ENCODE measurements around the gene BMP10. TPM values are rescaled to one million over a fixed set of nuclear protein-coding genes. Genes with fewer than 3 reads are reported as not detected.

BMP10 gene
- total and polyA plus RNA-seq, 2 of the 13 experiments (the other 11 are each of a cell fraction or from before 2014, with no cell fraction given) = not detected

DNA sequence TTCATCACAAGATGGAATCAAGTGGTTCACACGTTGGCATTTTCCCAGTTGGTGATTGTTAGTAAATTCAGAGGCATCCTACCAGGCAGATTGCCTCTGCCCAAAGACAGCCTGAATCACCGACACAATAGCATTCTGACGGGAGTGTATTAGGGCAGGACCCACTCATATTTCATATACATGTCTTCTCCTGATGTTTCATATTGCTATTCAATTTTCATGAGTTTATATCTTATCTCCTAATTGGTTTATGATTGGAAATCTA, 14.5 kb upstream of the BMP10 start:
- WGBS (ENCODE audit: low lambda C conversion rate) = 35% methylated on average over 3 of the region's 3 CpGs

DNA sequence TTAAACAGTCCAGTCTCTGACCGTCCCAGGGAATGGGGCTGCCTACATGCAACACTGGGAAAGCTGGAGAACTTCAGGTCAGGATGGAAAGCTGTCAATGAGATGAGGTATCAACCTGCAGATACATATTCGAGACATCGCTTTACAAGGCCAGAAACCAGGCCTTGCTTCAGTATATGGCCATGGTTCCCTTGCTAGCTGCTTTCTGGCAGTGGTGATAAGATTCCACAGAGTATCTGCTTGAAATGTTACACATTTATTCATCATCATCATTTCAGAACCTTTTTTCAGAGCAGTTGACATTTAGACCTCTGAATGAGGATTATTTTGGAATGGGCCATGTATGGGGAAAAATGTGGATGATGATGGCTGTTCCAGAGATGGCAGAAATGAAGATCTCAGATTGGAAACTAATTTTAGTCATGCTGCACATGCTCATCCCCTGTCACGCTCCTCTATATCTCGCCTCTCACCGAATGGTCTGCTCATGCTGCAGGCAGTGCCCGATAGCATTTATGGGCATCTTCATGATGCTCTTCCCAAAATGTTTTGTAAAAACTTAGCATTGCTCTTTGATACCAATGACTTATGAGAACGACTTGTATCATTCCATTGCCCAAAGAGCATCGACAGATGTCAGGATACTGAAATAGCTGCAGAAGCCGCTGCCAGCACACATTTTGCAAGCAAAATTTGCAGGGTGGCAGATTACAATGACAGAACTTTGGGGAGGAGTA, 14.0 kb upstream of the BMP10 start:
- no TSS peak for BruUV-seq (replicated peaks)
- POLR2A ChIA-PET = no interaction called here
- Histone ChIP-seq H3K4me3 (replicated peaks in 1 of 3; ENCODE audit: insufficient read depth in 1 of 3, low read depth in 2 of 3, low read length in 3 of 3) (no peak overlapping the region), H3K9me3 (ENCODE audit: low read length) (no peaks in the 10 kb centered on the region), H3K4me2 (ENCODE audit: low read depth, low read length) (no peak overlapping the region), H2AFZ (ENCODE audit: low read length) (no peak overlapping the region), H3K4me1 (ENCODE audit: insufficient read depth, low read length) (peaks cover 30% of the 10 kb centered on the region), H3K27me3 (ENCODE audit: control insufficient read depth in 1 of 2, insufficient read depth in 2 of 2, low read length in 2 of 2) (peaks cover 0 to 4% of the 10 kb centered on the region in 2 experiments; a peak in 2 of 5 replicates), H4K20me1 (ENCODE audit: insufficient read depth, low read length) (no peaks in the 10 kb centered on the region), H3K79me2 (ENCODE audit: insufficient read depth, low read length) (no peaks in the 10 kb centered on the region), H3K9ac (ENCODE audit: insufficient read depth, low read depth, low read length) (no peak overlapping the region), H3K36me3 (replicated peaks in 1 of 2; ENCODE audit: control insufficient read depth in 1 of 2, insufficient read depth in 2 of 2, low read length in 2 of 2) (no peaks in the 10 kb centered on the region), H3K27ac (ENCODE audit: extremely low read length, insufficient read depth, low read length) (no peak overlapping the region)
- DNase-seq (ENCODE audit: low spot score) = no peak
- 26% methylated on average over 10 of the region's 10 CpGs for WGBS (ENCODE audit: low lambda C conversion rate)
- intact Hi-C loops (cut with micrococcal nuclease; ENCODE audit: unreplicated experiment) = no loop called here
- in situ Hi-C loops (cut with HindIII; ENCODE audit: extremely low pct_ligation_motif_present, low pct_unique_long_range_greater_than_20kb) = no loop called here
- CTCF ChIA-PET (ENCODE audit: low intra/inter-chr PET ratio, low total read pairs) = no interaction called here
- no peak for ATAC-seq
- no peak for FAIRE-seq
- TF ChIP-seq ELF1 (CRISPR knock-in tag; IDR thresholded peaks at IDR 0.05) (no peak), ZNF660 (CRISPR knock-in tag; IDR thresholded peaks at IDR 0.05; ENCODE audit: borderline replicate concordance, low read depth) (no peak), KAT7 (CRISPR knock-in tag; IDR thresholded peaks at IDR 0.05; ENCODE audit: borderline replicate concordance) (no peak), EHMT2 (IDR thresholded peaks at IDR 0.05; ENCODE audit: borderline replicate concordance, low read depth, low read length) (no peak), ZBTB21 (CRISPR knock-in tag; IDR thresholded peaks at IDR 0.05) (no peak), MED8 (CRISPR knock-in tag; IDR thresholded peaks at IDR 0.05; ENCODE audit: insufficient replicate concordance) (no peak)
- TF ChIP-seq, protein P1, sequence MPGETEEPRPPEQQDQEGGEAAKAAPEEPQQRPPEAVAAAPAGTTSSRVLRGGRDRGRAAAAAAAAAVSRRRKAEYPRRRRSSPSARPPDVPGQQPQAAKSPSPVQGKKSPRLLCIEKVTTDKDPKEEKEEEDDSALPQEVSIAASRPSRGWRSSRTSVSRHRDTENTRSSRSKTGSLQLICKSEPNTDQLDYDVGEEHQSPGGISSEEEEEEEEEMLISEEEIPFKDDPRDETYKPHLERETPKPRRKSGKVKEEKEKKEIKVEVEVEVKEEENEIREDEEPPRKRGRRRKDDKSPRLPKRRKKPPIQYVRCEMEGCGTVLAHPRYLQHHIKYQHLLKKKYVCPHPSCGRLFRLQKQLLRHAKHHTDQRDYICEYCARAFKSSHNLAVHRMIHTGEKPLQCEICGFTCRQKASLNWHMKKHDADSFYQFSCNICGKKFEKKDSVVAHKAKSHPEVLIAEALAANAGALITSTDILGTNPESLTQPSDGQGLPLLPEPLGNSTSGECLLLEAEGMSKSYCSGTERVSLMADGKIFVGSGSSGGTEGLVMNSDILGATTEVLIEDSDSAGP (CRISPR knock-in tag; IDR thresholded peaks at IDR 0.05; ENCODE audit: borderline replicate concordance) = no peak
- TF ChIP-seq, protein P2, sequence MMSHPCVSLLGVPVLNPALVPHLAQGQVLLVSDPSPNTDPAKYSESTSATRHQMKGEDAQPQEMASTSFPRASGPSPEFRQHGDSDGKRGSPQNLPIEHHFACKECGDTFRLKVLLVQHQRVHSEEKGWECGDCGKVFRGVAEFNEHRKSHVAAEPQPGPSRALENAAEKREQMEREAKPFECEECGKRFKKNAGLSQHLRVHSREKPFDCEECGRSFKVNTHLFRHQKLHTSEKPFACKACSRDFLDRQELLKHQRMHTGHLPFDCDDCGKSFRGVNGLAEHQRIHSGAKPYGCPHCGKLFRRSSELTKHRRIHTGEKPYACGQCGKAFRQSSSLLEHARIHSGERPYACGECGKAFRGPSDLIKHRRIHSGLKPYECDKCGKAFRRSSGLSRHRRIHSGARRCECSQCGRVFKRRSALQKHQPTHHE (CRISPR knock-in tag; IDR thresholded peaks at IDR 0.05; ENCODE audit: borderline replicate concordance) = no peak

More for the DNA sequence above, 14.5 kb upstream of the BMP10 start:
- Histone ChIP-seq H4K20me1 (ENCODE audit: insufficient read depth, low read length) (no peaks in the 10 kb centered on the region), H3K79me2 (ENCODE audit: insufficient read depth, low read length) (no peaks in the 10 kb centered on the region), H3K4me2 (ENCODE audit: low read depth, low read length) (no peak overlapping the region), H3K9me3 (ENCODE audit: low read length) (no peaks in the 10 kb centered on the region), H3K27ac (ENCODE audit: extremely low read length, insufficient read depth, low read length) (no peak overlapping the region), H3K4me3 (replicated peaks in 1 of 3; ENCODE audit: insufficient read depth in 1 of 3, low read depth in 2 of 3, low read length in 3 of 3) (no peak overlapping the region), H3K27me3 (ENCODE audit: control insufficient read depth in 1 of 2, insufficient read depth in 2 of 2, low read length in 2 of 2) (peaks cover 0 to 4% of the 10 kb centered on the region in 2 experiments; a peak in 2 of 5 replicates), H2AFZ (ENCODE audit: low read length) (no peak overlapping the region), H3K36me3 (replicated peaks in 1 of 2; ENCODE audit: control insufficient read depth in 1 of 2, insufficient read depth in 2 of 2, low read length in 2 of 2) (no peaks in the 10 kb centered on the region), H3K9ac (ENCODE audit: insufficient read depth, low read depth, low read length) (no peak overlapping the region), H3K4me1 (ENCODE audit: insufficient read depth, low read length) (peaks cover 28% of the 10 kb centered on the region)
- BruUV-seq (replicated peaks) = no TSS peak
- in situ Hi-C loops (cut with HindIII; ENCODE audit: extremely low pct_ligation_motif_present, low pct_unique_long_range_greater_than_20kb) = no loop called here
- no peak for FAIRE-seq
- CTCF ChIA-PET (ENCODE audit: low intra/inter-chr PET ratio, low total read pairs) = no interaction called here
- DNase-seq (ENCODE audit: low spot score) = no peak
- intact Hi-C loops (cut with micrococcal nuclease; ENCODE audit: unreplicated experiment) = no loop called here
- no peak for TF ChIP-seq RFXANK (CRISPR knock-in tag; IDR thresholded peaks at IDR 0.05)
- no peak for TF ChIP-seq FOXA1 (IDR thresholded peaks at IDR 0.05)
- TF ChIP-seq FOXA1 (CRISPR knock-in tag; IDR thresholded peaks at IDR 0.05) = no peak
- TF ChIP-seq ZSCAN31 (CRISPR knock-in tag; IDR thresholded peaks at IDR 0.05; ENCODE audit: low read depth) = no peak
- TF ChIP-seq ADNP (CRISPR knock-in tag; IDR thresholded peaks at IDR 0.05) = no peak
- POLR2A ChIA-PET = no interaction called here
- no peak for ATAC-seq

Data from HepG2 (cell line).